Measurements from ENCODE around the gene RPRML.
A peak's percentile ranks its signal among the peaks of the same experiment; 100 is the strongest.

RPRML gene

DNA sequence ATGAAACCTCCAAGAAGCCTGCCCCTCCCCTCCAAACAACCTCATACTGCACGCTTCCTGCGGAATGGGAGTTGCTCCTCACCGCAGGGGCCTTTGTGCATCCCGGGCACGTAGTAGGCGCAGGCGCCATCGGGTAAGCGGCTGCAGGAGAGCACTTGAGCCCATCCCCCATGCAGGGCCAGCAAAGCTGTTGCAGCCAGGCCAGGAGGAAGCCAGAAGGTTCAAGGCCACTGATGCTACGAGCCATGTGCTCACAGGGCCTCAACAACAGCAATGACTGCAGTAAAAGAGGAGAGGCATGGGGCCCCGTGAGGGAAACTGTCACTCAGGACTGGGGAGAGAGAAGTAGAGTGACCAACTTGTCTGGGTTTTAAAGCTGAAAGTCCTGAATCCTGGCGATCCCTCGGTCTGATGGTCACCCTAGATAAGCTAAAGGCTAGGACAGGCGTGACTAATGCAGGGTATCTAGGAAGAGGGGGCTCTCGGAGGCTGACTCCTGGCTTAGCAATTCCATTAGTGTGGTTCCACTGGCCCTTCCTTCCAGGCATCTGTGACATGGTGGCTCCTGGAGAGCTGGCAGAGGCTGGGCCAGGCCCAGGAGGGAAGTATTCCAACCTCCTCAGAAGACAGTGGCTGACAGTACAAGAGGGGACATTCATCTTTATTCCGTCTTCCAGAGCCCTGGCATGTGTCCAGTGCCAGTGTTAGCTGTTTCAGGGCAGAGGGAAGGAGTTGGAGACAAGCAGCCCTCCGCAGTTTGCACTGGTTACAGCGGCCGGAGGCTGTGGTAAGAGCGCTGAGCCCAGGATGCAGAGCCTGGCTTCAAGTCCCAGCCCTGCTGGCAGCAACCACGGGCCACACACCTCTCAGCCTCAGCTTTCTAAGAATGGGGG is 35.3 kb downstream of the RPRML start:
- DNase-seq: peak; percentile 79

DNA sequence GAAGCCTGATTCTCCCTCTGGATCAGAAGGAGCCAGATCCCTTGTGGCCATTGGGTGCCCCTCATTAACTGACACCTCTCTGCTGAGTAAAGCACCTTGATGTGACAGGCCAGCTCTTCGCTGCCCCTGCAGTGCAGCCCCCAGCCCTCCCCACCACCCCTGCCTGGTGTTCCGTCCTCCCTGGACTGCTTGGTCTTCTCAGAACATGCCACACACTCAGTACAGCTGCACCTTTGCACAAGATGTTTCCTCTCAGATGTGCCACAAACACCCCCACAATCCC is 35.9 kb downstream of the RPRML start:
- DNase-seq: no peak

DNA sequence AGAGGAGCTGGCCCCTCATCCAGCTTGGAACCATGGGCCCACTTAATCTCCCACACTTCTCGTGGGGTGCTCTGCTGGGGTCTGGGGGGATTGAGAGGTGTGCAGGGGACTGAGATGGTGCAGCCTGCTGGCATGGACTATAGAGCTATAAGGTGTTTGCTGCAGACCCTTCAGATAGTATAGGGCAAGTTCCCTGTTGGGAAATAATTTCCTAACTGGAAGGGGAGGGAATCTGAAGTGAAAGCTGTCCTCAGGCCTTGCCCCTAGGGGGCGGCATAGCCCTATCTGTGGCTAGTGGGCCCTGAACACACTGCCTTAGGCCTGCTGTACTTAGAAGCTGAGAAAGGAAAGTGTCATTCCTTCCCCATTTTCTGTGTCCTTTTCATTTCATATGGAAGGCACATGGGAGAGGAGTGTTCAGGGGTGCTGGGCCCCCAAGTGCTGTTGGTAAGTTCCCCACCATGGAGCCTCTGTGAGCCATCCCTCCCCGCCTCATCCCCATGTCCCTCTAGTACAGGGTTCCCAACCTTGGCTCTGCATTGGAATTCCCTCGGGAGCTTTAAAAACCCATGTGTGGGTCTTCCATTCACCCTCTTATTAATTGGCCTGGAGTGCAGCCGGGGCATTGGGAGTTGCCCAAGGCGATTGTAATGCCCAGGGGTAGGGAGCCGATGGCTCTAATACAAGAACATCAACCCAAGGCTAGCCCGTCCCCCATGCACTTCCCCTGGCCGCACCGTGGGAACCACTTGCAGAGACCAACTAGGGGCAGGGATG is 36.4 kb downstream of the RPRML start:
- peak; percentile 76 for DNase-seq

DNA sequence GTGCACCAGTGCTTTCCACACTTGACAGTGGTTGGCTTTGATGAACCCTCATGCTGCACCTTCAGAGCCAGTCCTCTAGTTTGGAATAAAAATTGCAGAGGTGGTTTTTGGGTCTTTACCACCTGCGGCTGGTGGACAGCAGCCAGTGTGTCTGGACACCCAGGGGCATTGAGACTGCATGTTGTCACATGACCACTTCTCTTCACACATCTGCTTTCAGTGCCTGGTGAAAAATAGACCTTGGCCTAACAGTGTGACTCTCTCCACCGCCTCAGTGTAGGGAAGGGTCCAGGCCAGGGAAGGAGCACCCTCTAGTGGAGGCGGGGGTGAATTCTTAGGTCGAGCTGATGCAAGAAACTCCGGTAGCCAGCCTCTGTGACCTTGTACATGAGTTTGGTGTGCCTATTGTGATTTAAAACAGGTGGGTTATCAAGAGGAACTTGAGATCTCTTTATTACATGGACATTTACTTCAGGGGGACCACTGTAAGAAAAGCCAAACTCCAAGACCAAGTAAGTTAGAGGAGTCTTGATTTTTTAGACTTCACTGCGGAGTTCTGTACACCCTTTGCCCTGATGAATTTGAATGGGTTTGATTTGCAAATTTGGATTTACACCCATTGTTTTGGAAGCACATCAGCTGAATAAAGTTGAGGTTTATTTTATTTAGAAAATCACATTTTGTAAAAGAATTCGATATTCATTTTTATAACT is 38.2 kb downstream of the RPRML start:
- DNase-seq: peak; percentile 78

DNA sequence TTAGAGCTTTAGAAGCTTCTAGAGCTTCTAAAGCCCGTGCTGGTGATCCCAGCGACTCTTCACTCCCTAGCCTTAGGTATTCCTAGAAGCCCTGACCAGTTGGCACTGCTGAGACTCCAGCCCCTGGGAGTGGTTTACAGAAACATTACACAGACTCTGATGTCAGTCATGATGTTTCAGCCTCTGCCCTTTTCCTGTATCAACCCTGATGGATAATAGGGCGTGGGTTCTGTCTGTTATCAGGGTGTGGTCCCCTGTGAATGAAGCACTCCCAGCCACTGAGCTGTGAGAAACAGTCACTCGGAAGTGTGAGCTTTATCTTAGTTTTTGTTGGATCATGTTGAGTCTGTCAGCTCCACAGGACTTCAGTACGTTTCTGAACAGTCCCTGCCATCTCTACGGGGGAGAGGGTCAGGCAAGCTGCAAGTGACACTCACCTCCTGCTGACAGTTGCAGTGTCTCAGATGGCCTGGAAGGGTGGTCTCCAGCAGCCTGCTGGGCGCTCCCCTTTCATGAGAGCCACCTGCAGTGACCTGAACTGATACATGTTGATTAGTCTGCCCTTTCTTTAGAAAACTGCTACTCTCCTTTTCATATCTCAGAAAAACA is 43.3 kb downstream of the RPRML start:
- no peak for DNase-seq

DNA sequence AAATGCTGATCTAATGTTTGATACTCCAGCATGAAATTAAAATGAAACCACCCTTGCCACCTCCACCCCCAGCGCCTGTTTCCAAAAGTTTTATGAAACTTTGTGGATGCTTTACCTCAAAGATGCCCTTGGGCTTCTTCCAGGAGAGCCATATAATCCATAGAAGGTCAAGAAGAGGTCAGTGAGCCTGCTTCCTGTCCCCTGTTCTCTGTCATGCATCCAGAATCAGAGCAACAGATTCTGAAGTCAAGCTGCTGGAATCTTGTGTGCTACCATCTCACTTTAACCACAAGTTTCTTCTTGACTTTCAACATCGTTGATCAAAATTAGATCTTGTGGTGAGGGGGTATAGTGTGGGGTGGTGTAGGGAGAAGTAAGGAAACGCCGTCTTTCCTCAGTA is 47.5 kb downstream of the RPRML start:
- no peak for DNase-seq

DNA sequence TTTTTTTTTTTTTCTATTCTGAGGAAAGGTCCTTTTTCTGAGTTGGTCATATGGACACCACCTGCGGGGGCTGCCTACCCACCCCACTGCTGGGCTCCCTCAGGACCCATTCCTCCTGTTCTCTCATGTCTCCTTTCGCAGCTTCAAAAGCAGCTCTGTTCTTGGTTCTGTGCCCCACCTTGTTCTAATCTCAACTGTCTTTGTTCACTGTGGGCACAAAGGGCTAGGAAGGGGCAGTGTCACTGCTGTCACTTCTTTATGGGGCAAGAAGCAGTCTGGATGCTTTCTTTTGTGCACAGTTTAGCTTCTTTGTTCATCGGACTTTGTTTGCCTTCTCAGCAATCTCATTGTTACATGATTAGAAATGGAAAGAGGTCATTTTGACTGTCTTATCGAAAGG is 49.0 kb downstream of the RPRML start:
- DNase-seq: no peak

DNA sequence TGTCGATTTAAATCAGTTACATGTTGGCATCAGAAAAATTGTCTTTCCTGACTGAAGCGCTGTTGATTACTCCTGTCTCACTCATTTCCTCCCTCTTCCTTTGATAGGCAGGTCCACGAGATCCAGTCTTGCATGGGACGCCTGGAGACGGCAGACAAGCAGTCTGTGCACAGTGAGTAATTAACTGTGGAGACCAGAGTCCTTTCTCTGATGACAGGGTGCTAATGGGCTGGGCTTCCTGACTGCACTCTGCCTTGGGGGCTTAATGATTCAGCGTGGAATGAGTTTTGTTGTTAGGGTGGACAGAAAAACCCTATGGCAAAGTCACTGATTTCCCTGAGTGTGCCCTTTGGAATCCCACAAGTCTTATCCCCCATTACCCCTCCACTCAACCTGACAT is 49.6 kb downstream of the RPRML start:
- DNase-seq: peak; percentile 96

DNA sequence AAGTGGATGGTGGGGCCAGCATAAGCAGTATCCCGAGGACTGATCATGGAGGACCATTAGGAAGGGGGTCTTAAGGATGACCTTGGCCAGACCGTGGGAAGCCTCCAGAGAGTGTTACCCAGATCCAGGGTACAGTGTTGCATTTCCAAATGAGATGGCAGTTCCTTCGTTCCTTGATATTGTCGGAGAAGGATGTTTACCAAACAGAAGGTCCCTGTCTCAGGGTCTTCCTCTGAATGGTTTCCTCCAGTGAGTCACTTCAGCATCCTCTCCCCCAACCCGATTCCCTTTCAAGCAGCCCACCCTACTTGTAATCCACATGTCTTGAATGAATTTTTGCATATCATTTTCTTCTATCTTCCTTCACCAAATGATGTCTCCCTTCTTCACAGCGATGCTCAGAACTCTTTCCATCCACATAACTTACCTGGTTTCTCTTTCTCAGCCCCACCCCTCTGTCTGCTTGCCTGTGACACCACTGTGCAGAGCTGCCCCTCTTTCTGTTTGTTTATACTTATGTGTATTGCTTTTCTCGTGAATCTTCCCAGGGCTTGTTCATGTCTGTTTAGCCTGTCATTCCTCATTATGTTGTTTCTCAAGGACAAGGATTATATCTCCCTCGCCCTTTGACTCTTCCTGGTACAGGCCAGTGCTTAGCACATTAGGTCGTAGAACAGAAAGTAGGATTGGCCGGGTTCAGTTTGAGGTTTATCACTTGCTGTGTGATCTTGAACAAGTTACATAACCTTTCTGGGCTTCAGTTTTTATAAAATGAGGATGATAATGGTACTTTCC is 50.4 kb downstream of the RPRML start:
- DNase-seq: no peak
